OCI-LY1 (cell line): ENCODE data around the gene GNAO1.

Source experiments
- EZH2 ChIP-seq: fragments of 200-600 bp; sonication (generic), shearing (Covaris generic); IDR thresholded peaks from 2 replicates; pipeline ENCODE4 v1.8.0; 2017; ENCODE audit warnings: borderline replicate concordance, mixed run types, mild to moderate bottlenecking, antibody characterized with exemption, low read length, moderate library complexity, mixed read lengths
- TF ChIP-seq, protein P1 (sequence below): fragments of 200-600 bp; sonication (generic), shearing (Covaris generic); IDR thresholded peaks from 2 replicates; pipeline ENCODE4 v1.5.1; 2017; ENCODE audit warnings: mild to moderate bottlenecking, antibody characterized with exemption, low read length, moderate library complexity, mixed read lengths

DNA sequence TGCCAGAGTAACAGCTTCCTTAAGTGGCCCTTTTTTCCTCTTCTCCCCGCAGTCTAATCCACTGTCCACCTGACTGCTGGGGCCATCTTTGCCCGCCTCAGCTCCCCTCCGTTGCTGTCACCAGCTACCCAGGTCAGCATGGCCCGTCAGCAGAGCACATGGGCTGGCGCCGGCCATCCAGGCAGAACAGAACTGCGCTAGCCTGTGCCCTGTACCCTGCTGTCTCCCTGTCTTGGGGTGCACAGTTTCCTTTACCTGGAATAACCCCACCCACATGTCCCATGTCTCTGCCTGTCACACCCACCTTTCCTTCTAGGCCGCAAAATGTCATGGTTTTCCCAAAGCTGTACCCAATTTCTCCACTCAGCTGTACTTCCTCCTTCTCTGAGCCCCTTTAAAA lies 55.7 kb downstream of the GNAO1 start:
- TF ChIP-seq, protein P1, sequence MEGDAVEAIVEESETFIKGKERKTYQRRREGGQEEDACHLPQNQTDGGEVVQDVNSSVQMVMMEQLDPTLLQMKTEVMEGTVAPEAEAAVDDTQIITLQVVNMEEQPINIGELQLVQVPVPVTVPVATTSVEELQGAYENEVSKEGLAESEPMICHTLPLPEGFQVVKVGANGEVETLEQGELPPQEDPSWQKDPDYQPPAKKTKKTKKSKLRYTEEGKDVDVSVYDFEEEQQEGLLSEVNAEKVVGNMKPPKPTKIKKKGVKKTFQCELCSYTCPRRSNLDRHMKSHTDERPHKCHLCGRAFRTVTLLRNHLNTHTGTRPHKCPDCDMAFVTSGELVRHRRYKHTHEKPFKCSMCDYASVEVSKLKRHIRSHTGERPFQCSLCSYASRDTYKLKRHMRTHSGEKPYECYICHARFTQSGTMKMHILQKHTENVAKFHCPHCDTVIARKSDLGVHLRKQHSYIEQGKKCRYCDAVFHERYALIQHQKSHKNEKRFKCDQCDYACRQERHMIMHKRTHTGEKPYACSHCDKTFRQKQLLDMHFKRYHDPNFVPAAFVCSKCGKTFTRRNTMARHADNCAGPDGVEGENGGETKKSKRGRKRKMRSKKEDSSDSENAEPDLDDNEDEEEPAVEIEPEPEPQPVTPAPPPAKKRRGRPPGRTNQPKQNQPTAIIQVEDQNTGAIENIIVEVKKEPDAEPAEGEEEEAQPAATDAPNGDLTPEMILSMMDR: no peak
- TF ChIP-seq EZH2: no peak
